WTC11 (cell line): ENCODE measurements around the gene NFATC3.

Source experiments
- ATF3 ChIP-seq: sonication (generic); formaldehyde crosslinking; conservative IDR thresholded peaks from 2 replicates; pipeline ENCODE4 v1.8.1; 2022; ENCODE audit warnings: mild to moderate bottlenecking, missing genetic modification reagents
- CTCF ChIP-seq: fragments of 200-600 bp; IDR thresholded peaks from 2 replicates; pipeline ENCODE4 v1.8.0; 2022; ENCODE audit warnings: antibody characterized with exemption
- ESRRA ChIP-seq: sonication (generic); formaldehyde crosslinking; IDR thresholded peaks from 2 replicates; pipeline ENCODE4 v1.8.1; 2022; ENCODE audit warnings: mild to moderate bottlenecking, missing genetic modification reagents, borderline replicate concordance
- FOXJ3 ChIP-seq: sonication (generic); formaldehyde crosslinking; IDR thresholded peaks from 2 replicates; pipeline ENCODE4 v1.9.0; 2021; ENCODE audit warnings: missing genetic modification reagents, mild to moderate bottlenecking, borderline replicate concordance
- IRF2 ChIP-seq: sonication (generic); formaldehyde crosslinking; IDR thresholded peaks from 2 replicates; pipeline ENCODE4 v1.8.0; 2022; ENCODE audit warnings: low read depth, missing genetic modification reagents, borderline replicate concordance
- MAX ChIP-seq: sonication (generic); formaldehyde crosslinking; IDR thresholded peaks from 2 replicates; pipeline ENCODE4 v1.8.0; 2022; ENCODE audit warnings: mild to moderate bottlenecking, missing genetic modification reagents
- MYBL2 ChIP-seq: sonication (generic); formaldehyde crosslinking; IDR thresholded peaks from 2 replicates; pipeline ENCODE4 v1.8.1; 2023; ENCODE audit warnings: mild to moderate bottlenecking, moderate library complexity, missing genetic modification reagents
- NR2C2 ChIP-seq: sonication (generic); formaldehyde crosslinking; IDR thresholded peaks from 2 replicates; pipeline ENCODE4 v1.8.0; 2022; ENCODE audit warnings: mild to moderate bottlenecking, missing genetic modification reagents
- TF ChIP-seq, protein P1 (sequence below): sonication (generic); formaldehyde crosslinking; conservative IDR thresholded peaks from 2 replicates; pipeline ENCODE4 v1.8.1; 2023; ENCODE audit warnings: mild to moderate bottlenecking, low read depth, missing genetic modification reagents, moderate library complexity

- TF ChIP-seq MAX (CRISPR knock-in tag) (no peak), MYBL2 (CRISPR knock-in tag) (no peak), FOXJ3 (CRISPR knock-in tag) (no peak), CTCF (no peak), ATF3 (no peak), IRF2 (CRISPR knock-in tag) (no peak), ESRRA (CRISPR knock-in tag) (no peak), NR2C2 (CRISPR knock-in tag) (no peak)
- TF ChIP-seq, protein P1, sequence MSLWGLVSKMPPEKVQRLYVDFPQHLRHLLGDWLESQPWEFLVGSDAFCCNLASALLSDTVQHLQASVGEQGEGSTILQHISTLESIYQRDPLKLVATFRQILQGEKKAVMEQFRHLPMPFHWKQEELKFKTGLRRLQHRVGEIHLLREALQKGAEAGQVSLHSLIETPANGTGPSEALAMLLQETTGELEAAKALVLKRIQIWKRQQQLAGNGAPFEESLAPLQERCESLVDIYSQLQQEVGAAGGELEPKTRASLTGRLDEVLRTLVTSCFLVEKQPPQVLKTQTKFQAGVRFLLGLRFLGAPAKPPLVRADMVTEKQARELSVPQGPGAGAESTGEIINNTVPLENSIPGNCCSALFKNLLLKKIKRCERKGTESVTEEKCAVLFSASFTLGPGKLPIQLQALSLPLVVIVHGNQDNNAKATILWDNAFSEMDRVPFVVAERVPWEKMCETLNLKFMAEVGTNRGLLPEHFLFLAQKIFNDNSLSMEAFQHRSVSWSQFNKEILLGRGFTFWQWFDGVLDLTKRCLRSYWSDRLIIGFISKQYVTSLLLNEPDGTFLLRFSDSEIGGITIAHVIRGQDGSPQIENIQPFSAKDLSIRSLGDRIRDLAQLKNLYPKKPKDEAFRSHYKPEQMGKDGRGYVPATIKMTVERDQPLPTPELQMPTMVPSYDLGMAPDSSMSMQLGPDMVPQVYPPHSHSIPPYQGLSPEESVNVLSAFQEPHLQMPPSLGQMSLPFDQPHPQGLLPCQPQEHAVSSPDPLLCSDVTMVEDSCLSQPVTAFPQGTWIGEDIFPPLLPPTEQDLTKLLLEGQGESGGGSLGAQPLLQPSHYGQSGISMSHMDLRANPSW (CRISPR knock-in tag), result no peak
Measured at GRCh38 chr16:68071518-68071901, 13.7 kb upstream of the NFATC3 start.
